Fibroblast of lung (primary cell): ENCODE results near the gene OR52N1. TPM values are rescaled to one million over a fixed set of nuclear protein-coding genes. Genes with fewer than 3 reads are reported as not detected.

Source experiments
- DNase-seq, 2 donors: peaks; one replicate each; pipeline versions ENCODE4 v3.0.0 to v3.0.0-alpha.2; 2010; ENCODE audit warnings: low read depth in 2 of 2
- H2AFZ ChIP-seq: 2 replicates; pipeline ENCODE4 v1.5.1; 2012; ENCODE audit warnings: low read length, control low read depth, inconsistent platforms
- H3K27ac ChIP-seq: 2 replicates; pipeline ENCODE4 v1.5.1; 2011; ENCODE audit warnings: low read length, control low read depth; ENCODE audit not compliant: insufficient read depth
- H3K27me3 ChIP-seq: 2 replicates; pipeline ENCODE4 v1.5.1; 2011; ENCODE audit warnings: mild to moderate bottlenecking, low read length; ENCODE audit not compliant: control insufficient read depth, insufficient read depth
- H3K36me3 ChIP-seq: 2 replicates; pipeline ENCODE4 v1.5.1; 2011; ENCODE audit warnings: low read length; ENCODE audit not compliant: control insufficient read depth, insufficient read depth
- H3K4me1 ChIP-seq: 2 replicates; pipeline ENCODE4 v1.5.1; 2011; ENCODE audit warnings: low read length; ENCODE audit not compliant: control insufficient read depth, insufficient read depth; ENCODE audit errors: extremely low read depth
- H3K4me2 ChIP-seq: 2 replicates; pipeline ENCODE4 v1.5.1; 2011; ENCODE audit warnings: low read length, control low read depth; ENCODE audit not compliant: insufficient read depth; ENCODE audit errors: extremely low read depth
- H3K4me3 ChIP-seq, 4 experiments: fragments of 200-600 bp in 1 of 4; sonication (generic) in 1 of 4; replicated peaks in 1 of 4; 2 replicates each; pipeline ENCODE4 v1.5.1; 2011 to 2016; ENCODE audit warnings: low read length in 4 of 4, low read depth in 3 of 4, mild to moderate bottlenecking in 3 of 4, control low read depth in 2 of 4, inconsistent platforms in 1 of 4, mixed read lengths in 1 of 4; ENCODE audit not compliant: insufficient read depth in 1 of 4; ENCODE audit errors: control extremely low read depth in 1 of 4
- H3K79me2 ChIP-seq: 2 replicates; pipeline ENCODE4 v1.5.1; 2012; ENCODE audit warnings: mild to moderate bottlenecking, low read length, inconsistent platforms; ENCODE audit not compliant: control insufficient read depth, insufficient read depth
- H3K9ac ChIP-seq: 2 replicates; pipeline ENCODE4 v1.5.1; 2011; ENCODE audit warnings: mild to moderate bottlenecking, low read length, control low read depth; ENCODE audit not compliant: insufficient read depth
- H3K9me3 ChIP-seq: 2 replicates; pipeline ENCODE4 v1.5.1; 2012; ENCODE audit warnings: low read depth, low read length; ENCODE audit not compliant: control insufficient read depth, insufficient read depth
- H4K20me1 ChIP-seq: 2 replicates; pipeline ENCODE4 v1.5.1; 2011; ENCODE audit warnings: low read length; ENCODE audit not compliant: control insufficient read depth, insufficient read depth; ENCODE audit errors: extremely low read depth
- CTCF ChIP-seq, 2 donors: IDR thresholded peaks in 1 of 2; conservative IDR thresholded peaks in 1 of 2; 1 replicate in 1 of 2; 2 replicates in 1 of 2; pipeline ENCODE4 v1.5.1; 2011 to 2012; ENCODE audit warnings: low read length in 2 of 2, control low read depth in 1 of 2, inconsistent platforms in 1 of 2, low read depth in 1 of 2, mild to moderate bottlenecking in 1 of 2
- EZH2 ChIP-seq: IDR thresholded peaks from 2 replicates; pipeline ENCODE4 v1.5.1; 2012; ENCODE audit warnings: low read length, control low read depth, mild to moderate bottlenecking; ENCODE audit errors: missing control alignments
- polyA plus RNA-seq, 2 donors: library from polyadenylated mRNA; depleted of rRNA in 1 of 2; stranded (reverse) in 1 of 2; unstranded in 1 of 2; fragments of >200 nt; gene quantifications; 2 replicates each; pipeline ENCODE4 v1.2.1, GENCODE V29; 2011 to 2012; ENCODE audit warnings: missing spikeins in 1 of 2
- total RNA-seq: library from RNA; depleted of rRNA; stranded (reverse); fragments of >200 nt; gene quantifications from 2 replicates; pipeline ENCODE4 v1.2.1, GENCODE V29; 2014

OR52N1 gene
- total and polyA plus RNA-seq, 2 donors (not counting 1 experiment from before 2014, with no cell fraction given) = not detected

DNA sequence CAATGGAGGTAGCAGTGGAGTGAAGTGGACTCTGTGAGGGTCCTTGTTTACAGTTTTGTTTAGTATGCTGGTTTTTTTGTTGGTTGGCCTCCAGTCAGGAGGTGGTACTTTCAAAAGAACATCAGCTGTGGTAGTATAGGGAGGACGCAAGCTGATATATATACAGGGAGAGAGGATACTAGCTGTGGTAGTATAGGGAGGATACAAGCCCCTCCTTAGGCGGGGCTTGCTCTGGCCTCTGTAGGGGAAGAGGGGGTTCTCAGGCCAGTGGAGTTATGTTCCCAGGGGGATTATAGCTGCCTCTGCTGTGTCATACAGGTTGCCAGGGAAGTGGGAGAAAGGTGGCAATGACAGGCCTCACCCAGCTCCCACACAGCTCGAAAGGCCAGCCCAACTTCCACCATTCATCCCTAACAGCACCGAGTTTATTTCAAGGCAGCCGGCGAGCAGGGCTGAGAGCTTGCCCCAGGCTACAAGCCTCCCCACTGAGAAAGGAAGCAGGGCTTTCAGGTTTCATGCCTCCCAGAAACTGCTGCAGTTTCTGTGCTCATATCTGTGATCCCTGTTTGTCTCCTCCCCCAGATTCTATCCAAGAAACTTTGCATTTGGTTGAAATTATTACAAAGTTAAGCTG, 40.2 kb upstream of the OR52N1 start:
- H3K27ac ChIP-seq = no peak overlapping the region
- no peak overlapping the region for H3K4me3 ChIP-seq
- H3K4me2 ChIP-seq = no peak overlapping the region
- H3K4me1 ChIP-seq = no peaks in the 10 kb centered on the region
- no peaks in the 10 kb centered on the region for H3K36me3 ChIP-seq
- no peaks in the 10 kb centered on the region for H4K20me1 ChIP-seq
- H3K9me3 ChIP-seq = no peaks in the 10 kb centered on the region
- TF ChIP-seq CTCF (conservative IDR thresholded peaks at IDR 0.05 in 1 of 2, IDR thresholded peaks at IDR 0.05 in 1 of 2; ENCODE audit: low read depth in 1 of 2, low read length in 2 of 2) (no peak), EZH2 (no peak)
- no peaks in the 10 kb centered on the region for H3K79me2 ChIP-seq
- no peak overlapping the region for H3K9ac ChIP-seq
- no peaks in the 10 kb centered on the region for H3K27me3 ChIP-seq
- DNase-seq = no peak
- H2AFZ ChIP-seq = no peak overlapping the region

GRCh38 chr11:5818245-5818886, 27.3 kb upstream of the OR52N1 start:
- TF ChIP-seq EZH2 = no peak
- no peak for TF ChIP-seq CTCF (conservative IDR thresholded peaks at IDR 0.05 in 1 of 2, IDR thresholded peaks at IDR 0.05 in 1 of 2; ENCODE audit: low read depth in 1 of 2, low read length in 2 of 2)
- H3K36me3 ChIP-seq = no peaks in the 10 kb centered on the region
- H3K27ac ChIP-seq = no peak overlapping the region
- H3K27me3 ChIP-seq = no peaks in the 10 kb centered on the region
- H3K9ac ChIP-seq = no peak overlapping the region
- no peaks in the 10 kb centered on the region for H4K20me1 ChIP-seq
- peak overlapping the region; percentile 36 for H2AFZ ChIP-seq
- H3K79me2 ChIP-seq = no peaks in the 10 kb centered on the region
- H3K4me3 ChIP-seq = peak overlapping the region in 1 of 4 experiments; percentile 27
- no peaks in the 10 kb centered on the region for H3K9me3 ChIP-seq
- no peaks in the 10 kb centered on the region for H3K4me1 ChIP-seq
- no peak for DNase-seq
- H3K4me2 ChIP-seq = no peak overlapping the region

GRCh38 chr11:5815534-5815933, 24.5 kb upstream of the OR52N1 start:
- Histone ChIP-seq H3K27ac (no peak overlapping the region), H3K9ac (no peak overlapping the region), H3K9me3 (no peaks in the 10 kb centered on the region), H3K4me3 (no peak overlapping the region), H3K79me2 (no peaks in the 10 kb centered on the region), H4K20me1 (no peaks in the 10 kb centered on the region), H3K4me1 (no peaks in the 10 kb centered on the region), H2AFZ (no peak overlapping the region), H3K36me3 (no peaks in the 10 kb centered on the region), H3K4me2 (no peak overlapping the region), H3K27me3 (no peaks in the 10 kb centered on the region)
- TF ChIP-seq CTCF (conservative IDR thresholded peaks at IDR 0.05 in 1 of 2, IDR thresholded peaks at IDR 0.05 in 1 of 2; ENCODE audit: low read depth in 1 of 2, low read length in 2 of 2) = no peak
- no peak for TF ChIP-seq EZH2
- DNase-seq = no peak
